DMS 273 (cell line): ENCODE results near the gene LSP1.
"Not testable (repeated sequence)": the region's sequence is repeated elsewhere in the genome, so short reads cannot be mapped to it uniquely, and the experiment has no call there.

ENCODE experiments used
- DNase-seq: peaks from one replicate; lab custom pipeline; 2025; ENCODE audit not compliant: unreplicated experiment; lab: John Stamatoyannopoulos, UW

The LSP1 gene

DNA sequence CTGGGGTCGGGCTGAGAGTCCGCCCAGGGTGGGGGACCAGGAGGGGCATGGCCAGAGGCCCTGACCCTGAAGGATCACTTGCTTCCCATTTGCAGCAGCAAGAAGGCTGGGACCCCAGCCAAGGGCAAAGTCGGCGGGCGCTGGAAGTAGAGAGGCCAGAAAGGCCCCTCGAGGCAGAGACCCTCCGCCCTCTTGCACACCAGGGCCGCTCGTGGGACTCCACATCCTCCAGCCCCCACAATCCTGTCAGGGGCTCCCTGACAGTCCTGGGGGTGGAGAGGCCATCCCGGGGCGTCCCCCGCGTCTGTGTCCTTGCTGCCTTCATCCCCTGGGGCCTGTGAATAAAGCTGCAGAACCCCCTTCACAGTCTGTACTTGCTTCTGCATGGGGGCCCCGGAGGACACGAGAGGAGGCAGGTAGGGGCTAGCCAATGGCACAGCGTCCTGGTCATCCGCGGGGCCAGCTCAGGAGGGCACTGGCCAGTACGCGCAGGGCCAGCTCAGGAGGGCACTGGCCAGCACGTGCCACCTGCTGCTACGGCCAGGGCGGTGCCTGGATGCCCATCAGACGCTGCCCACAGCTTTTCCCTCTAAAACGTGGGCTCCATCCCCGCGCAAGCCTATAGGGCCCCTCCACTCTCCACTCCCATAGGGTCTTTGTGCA is 85.6 kb downstream of the LSP1 start:
- no peak for DNase-seq

DNA sequence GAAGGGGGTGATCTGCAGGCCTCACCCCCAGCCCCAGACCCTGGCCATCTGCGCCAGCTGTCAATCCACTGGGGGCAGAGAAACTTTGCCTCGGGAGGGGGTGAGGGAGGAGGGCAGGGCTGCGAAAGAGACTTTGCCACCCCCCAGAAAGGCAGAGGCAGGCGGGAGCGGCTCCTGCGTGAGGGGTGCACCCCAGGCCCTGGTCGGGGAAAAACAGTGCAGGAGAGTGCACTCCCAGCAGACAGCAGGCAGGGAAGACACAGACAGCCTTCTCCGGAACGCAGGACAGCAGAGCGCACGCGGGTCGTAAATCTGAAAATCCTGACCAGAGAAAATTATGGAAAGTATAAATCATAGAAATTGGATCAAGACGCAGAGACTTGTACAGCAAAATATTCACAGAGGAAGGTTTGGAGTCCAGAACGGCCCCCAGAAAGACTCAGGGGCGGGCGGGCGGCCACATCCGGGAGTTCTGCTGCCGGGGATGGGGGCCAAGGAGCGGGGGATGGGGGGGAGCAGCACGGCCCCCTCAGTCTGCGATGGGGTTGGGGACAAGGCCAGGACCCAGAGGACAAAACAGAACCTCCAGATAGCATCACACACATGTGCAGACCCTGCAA is 86.2 kb downstream of the LSP1 start:
- DNase-seq = no peak

DNA sequence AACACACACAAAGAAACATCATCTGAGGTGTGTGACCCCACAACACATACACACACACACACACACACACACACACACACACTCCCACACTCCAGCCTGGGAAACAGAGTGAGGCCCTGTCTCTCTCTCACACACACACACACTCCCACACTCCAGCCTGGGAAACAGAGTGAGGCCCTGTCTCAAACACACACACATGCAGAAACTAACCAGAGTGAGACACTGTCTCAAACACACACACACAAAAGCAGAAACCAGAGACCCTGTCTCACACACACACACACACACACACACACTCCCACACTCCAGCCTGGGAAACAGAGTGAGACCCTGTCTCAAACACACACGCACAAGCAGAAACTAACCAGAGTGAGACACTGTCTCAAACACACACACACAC is 86.9 kb downstream of the LSP1 start:
- DNase-seq = not testable (repeated sequence)
